M059J (cell line): ENCODE data around the gene VSTM2B. TPM values are rescaled to one million over a fixed set of nuclear protein-coding genes. Genes with fewer than 3 reads are reported as not detected.

Experiments
- DNase-seq: peaks from one replicate; pipeline ENCODE4 v3.0.0-alpha.2; 2012; ENCODE audit warnings: low read depth
- total RNA-seq: library from RNA; depleted of rRNA; stranded (reverse); fragments of >200 nt; shearing (Covaris generic); gene quantifications from 2 replicates; pipeline ENCODE4 v1.2.3, GENCODE V29; 2014

VSTM2B gene
- total RNA-seq, 1 experiment from 2014 or later = not detected

- no peak for DNase-seq
These were observed 40.8 kb downstream of the VSTM2B start for GRCh38 chr19:29566496-29567054.

DNA sequence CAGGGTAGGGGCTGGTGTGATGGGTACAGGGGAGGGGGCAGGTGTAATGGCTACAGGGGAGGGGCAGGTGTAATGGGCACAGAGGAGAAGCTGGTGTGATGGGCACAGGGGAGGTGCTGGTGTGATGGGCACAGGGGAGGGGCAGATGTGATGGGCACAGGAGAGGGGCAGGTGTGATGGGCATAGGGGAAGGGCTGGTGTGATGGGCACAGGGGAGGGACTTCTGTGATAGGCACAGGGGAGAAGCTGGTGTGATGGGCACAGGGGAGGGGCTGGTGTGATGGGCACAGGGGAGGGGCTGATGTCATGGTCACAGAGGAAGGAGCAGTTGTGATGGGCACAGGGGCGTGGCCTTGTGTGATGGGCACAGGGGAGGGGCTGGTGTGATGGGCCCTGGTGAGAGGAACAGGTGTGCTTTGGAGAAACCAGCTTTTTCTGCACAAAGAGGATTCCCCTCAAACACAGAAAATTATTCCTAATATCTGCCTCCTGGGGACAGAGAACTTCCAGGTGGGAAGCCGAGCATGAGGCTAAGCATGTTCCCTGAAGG is 41.6 kb downstream of the VSTM2B start:
- DNase-seq = no peak

GRCh38 chr19:29568036-29569025 is 42.5 kb downstream of the VSTM2B start:
- no peak for DNase-seq

GRCh38 chr19:29569038-29569911 is 43.5 kb downstream of the VSTM2B start:
- no peak for DNase-seq

- DNase-seq = no peak
These were observed 45.4 kb downstream of the VSTM2B start for GRCh38 chr19:29571181-29571580.

GRCh38 chr19:29573486-29573885 is 47.7 kb downstream of the VSTM2B start:
- no peak for DNase-seq

- no peak for DNase-seq
These were observed 48.7 kb downstream of the VSTM2B start for GRCh38 chr19:29574510-29574909.

- no peak for DNase-seq
These were observed 50.3 kb downstream of the VSTM2B start for GRCh38 chr19:29576046-29576606.

DNA sequence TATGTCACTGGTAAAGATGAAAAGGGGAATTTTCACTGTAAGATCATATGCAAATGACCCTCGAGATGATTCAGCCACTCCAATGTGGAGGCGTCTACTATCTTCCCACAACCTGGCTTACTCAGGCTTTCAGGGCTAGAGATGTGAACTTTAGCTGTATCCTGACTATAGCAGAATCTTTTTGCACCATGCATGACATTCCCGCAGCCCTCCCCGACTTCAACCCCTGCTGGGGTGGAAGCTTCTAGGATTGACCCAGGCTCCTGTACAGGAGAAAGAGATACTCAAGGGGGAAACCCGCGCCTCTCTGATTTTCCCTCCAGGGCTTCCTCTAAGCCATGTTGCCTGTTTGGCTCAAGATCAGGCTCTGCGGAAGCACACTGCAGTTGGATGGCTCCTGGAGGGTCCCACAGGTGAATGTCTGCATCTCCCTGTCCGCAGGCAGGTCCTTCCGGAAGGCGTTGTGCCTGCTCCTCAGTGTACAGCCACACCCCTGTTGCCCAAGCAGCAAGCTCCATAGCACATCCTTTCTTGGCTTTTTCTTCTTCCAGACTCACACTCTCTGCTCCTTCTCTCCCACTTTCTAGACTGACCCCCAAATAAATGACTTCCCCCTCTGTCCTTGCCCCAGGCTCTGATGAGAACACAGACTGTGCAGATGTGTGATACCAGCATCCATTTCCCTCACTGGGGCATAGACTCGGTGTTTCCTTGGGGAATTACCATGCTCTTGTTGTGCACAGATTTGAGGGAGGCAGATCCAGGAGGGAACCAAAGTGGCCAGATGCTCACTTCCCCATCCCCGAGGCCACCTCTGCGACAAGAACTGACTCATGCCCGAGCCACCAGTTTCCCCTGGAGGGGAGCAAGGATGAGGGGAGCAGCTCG is 51.2 kb downstream of the VSTM2B start:
- peak; percentile 40 for DNase-seq

DNA sequence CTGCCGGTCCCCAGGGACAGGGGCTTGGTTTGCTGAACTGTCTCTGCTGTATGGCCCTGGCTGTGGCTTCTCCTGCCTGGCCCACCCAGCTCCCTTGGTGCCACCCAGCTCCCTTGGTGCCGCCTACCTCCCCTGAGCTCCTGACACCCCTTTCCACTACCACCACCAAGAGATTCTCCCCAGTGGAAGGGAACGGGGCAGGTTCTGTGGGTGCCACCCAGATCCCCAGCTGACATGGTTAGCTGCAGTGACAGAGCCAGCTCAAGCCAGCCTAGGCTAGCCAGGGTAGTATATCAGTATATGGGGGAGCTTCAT is 51.8 kb downstream of the VSTM2B start:
- no peak for DNase-seq

GRCh38 chr19:29578349-29578748 is 52.6 kb downstream of the VSTM2B start:
- no peak for DNase-seq

- no peak for DNase-seq
These were observed 53.6 kb downstream of the VSTM2B start for GRCh38 chr19:29579308-29579910.

GRCh38 chr19:29581398-29581797 is 55.6 kb downstream of the VSTM2B start:
- no peak for DNase-seq

DNA sequence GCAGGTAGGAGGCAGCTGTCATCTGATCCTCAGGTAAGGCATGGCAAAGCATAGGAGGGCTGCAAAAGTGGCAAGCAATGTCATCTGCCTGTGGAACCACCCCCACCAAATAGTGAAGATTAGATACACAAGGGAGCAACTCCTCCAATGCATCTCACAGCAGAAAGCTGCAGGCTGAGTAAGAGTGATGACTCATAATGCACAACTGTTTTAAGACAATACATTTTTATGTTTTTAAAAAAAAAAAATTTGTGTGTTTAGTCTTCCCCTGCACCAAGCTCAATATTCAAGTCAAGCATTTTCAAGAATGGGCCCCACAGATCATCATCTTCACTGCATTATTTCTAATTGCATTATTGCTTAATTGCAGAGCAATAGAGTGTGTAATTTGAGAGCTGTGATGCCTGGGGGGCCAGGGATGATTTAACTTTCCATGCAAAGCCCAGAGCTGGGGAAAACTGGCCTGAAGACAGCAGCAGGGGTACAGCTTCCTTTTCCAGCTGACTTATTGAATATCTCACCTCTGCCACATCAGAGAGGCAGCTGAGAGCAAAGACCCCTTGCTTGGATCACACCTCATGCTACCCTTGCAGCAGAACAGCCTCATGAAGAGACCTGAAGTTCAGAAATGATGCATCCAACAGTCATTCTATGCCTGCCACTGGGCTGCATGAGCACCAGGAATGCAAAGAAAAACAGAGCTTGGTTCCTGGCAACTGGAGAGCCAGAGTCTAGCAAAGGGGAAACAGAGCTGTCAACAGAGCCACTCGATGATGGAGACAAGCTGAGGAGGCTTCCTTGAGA is 57.6 kb downstream of the VSTM2B start:
- DNase-seq = peak; percentile 47

DNA sequence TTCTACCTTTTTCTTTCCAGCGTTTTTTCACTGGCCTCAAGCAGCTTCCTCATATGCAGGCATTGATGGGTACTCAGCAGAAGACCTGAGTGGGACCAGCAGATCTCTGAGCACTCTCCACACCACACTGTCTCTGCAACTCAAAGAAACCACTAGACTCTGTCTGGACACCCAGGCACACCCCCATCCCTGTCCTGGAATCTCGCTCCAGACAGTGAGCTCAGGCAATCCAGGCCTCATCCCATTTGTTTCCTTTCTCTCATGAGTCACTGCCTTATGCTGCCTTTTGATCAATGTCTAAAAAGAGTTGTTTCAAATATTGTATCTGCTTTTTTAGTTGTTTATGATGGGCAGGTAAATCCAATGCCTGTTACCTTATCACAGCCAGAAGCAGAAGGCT is 60.6 kb downstream of the VSTM2B start:
- no peak for DNase-seq

DNA sequence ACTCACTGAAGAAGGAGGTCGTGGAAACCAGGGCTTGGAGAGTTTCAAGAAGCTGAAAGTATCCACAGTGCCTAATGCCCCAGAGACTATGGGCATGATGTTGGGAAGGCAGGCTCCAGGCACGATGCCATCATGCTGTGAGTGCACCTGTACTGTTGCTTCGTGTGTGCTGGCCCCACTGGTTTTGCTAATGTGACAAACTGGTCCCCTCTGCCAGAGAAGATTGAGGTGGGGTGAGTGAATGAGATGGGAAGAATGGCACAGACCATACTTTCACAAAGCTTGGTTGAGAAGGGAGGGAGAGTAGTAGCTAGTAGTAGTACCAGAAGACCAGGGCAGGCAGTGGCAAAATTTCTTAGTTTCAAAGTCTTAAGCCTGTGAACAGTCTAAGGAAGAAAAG is 61.3 kb downstream of the VSTM2B start:
- DNase-seq = no peak

- peak; percentile 94 for DNase-seq
These were observed 61.8 kb downstream of the VSTM2B start for GRCh38 chr19:29587518-29587986.

GRCh38 chr19:29588095-29588494 is 62.3 kb downstream of the VSTM2B start:
- DNase-seq = no peak

DNA sequence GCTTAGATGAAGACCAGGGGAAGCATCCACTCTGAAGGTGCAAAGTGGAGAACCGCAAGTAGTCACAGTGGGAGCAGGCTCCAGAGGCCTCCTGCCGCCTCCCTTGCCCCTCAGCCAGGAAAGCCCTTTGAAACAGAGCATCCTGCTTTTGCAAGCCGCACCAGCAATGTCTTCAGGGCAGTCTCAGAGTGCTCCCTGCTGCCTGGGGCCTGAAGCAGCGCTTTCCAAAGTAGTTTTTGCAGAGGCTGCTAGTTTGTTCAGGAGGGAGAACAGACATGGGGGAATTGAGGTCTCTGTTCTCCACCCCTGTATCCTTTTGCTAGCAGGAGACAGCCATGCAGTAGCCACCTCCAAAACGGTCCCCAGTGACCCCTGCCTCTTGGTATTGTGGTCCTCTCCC is 64.5 kb downstream of the VSTM2B start:
- DNase-seq = no peak
